Adrenal gland (tissue), 12 donors: Measurements from ENCODE around the gene APAF1. TPM values are rescaled to one million over a fixed set of nuclear protein-coding genes. Genes with fewer than 3 reads are reported as not detected.

Experiments
- DNase-seq, 7 donors: peaks; one replicate each; pipeline ENCODE4 v3.0.0-alpha.2; 2019 to 2020
- H3K27ac ChIP-seq, 5 donors: fragments of 200-600 bp; sonication (generic) in 4 of 5; 1 replicate in 3 of 5; 2 replicates in 2 of 5; pipeline versions ENCODE4 v1.5.1 to v1.8.0; 2016 to 2020; ENCODE audit warnings: mild to moderate bottlenecking in 1 of 5
- H3K27me3 ChIP-seq: fragments of 200-600 bp; 2 replicates; pipeline ENCODE4 v1.8.0; 2021
- H3K36me3 ChIP-seq, 2 donors: fragments of 200-600 bp; replicated peaks in 1 of 2; 1 replicate in 1 of 2; 2 replicates in 1 of 2; pipeline versions ENCODE4 v1.5.1 to v1.8.0; 2018 to 2022
- H3K4me1 ChIP-seq, 2 donors: fragments of 200-600 bp; replicated peaks in 1 of 2; 1 replicate in 1 of 2; 2 replicates in 1 of 2; pipeline versions ENCODE4 v1.5.1 to v1.8.0; 2018 to 2021
- H3K4me3 ChIP-seq, 4 donors: fragments of 200-600 bp; sonication (generic) in 3 of 4; one replicate each; pipeline ENCODE4 v1.5.1; 2016 to 2018
- H3K9me3 ChIP-seq, 3 donors: fragments of 200-600 bp; sonication (generic) in 1 of 3; replicated peaks in 1 of 3; 1 replicate in 2 of 3; 2 replicates in 1 of 3; pipeline versions ENCODE4 v1.5.1 to v1.8.0; 2016 to 2021
- CTCF ChIP-seq, 6 experiments: fragments of 450-650 bp in 4 of 6; fragments of 200-600 bp in 2 of 6; sonication (generic) in 1 of 6; IDR thresholded peaks; 1 replicate in 5 of 6; 2 replicates in 1 of 6; pipeline versions ENCODE4 v1.5.1 to v1.8.0; 2016 to 2021; ENCODE audit warnings: antibody characterized with exemption in 6 of 6, mild to moderate bottlenecking in 2 of 6, moderate library complexity in 1 of 6
- POLR2A ChIP-seq, 2 donors: fragments of 450-650 bp; IDR thresholded peaks; one replicate each; pipeline ENCODE4 v1.6.1; 2017; ENCODE audit warnings: antibody characterized with exemption in 2 of 2, mild to moderate bottlenecking in 2 of 2, moderate library complexity in 1 of 2
- WGBS, 4 donors: extraction: QIAGEN DNeasy Blood & Tissue Kit in 2 of 4; methylation state at CpG; one replicate each; pipeline versions ENCODE4 v1.1.5 to v1.1.7; 2013 to 2017; 5-methylcytosine and 5-hydroxymethylcytosine counted together
- intact Hi-C, 2 donors: fragments of 100-400 bp; cut with DNase I; formaldehyde crosslinking; loops; one replicate each; pipeline versions ENCODE4 v1.14.1 to v1.15.0; 2022 to 2023
- polyA plus RNA-seq, 3 donors: library from polyadenylated mRNA; stranded (reverse); fragments of 200-250 nt in 2 of 3; fragments of 350-450 nt in 1 of 3; fragmentation: Illumina TruSeq in 1 of 3; extraction: RNeasy Lipid Tissue Mini Kit (QIAGEN cat#74804) in 1 of 3; gene quantifications; one replicate each; pipeline ENCODE4 v1.2.3, GENCODE V29; 2013 to 2014
- total RNA-seq, 9 donors: library from RNA; depleted of rRNA in 4 of 9; stranded (reverse); fragments of >200 nt in 4 of 9; fragments of 120-200 nt in 1 of 9; fragmentation: NEBNext Ultra II Directional in 1 of 9; extraction: Animal tissue kit (Norgen Biotek cat#: 25700) in 1 of 9; gene quantifications; one replicate each; pipeline versions ENCODE4 v1.1.0 to v1.2.4, GENCODE V29; 2013 to 2023
- donor health status: healthy with polysubstance abuse.
- donor health status: Bipolar disorder and iron deficiency.
- donor health status: DM: yes; HTN: yes; CAD: no.
- donor health status: DM: no; HTN: no; CAD: no.
- donor health status: DM: no; HTN: no; CAD: no.
- donor health status: DM: yes; HTN: yes; CAD: no.

The APAF1 gene
- total and polyA plus RNA-seq, 12 donors, result 2.8 to 16.5 (median 7.4) TPM

DNA sequence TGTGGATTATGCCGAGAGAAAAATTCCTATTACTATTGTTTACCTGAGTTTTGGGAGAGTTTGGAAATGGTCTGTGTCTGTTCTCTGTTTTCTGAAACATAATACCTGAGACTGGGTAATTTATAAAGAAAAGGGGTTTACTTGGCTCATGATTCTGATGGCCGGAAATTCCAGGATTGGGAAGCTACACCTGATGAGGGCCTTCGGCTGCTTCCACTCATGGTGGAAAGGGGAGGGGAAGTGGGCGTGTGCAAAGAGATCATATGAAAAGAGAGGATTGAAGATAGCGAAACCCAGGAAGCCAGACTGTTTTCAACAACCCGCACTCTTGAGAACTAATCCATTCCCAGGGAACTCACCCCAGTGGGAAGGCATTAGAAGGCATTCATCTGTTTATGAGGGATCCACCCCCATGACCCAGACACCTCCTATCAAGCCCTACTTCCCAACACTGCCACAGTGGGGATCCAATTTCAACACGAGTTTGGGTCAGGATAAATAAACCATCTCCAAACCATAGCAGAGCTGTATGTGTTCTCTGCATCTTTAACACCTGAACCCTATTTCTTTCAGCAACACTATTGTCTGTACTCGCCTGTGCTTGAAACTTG is 51.1 kb downstream of the APAF1 start:
- no peak overlapping the region for H3K4me3 ChIP-seq
- no peak overlapping the region for H3K27ac ChIP-seq
- intact Hi-C loops, result loop anchor here (5.0 to 10.0 kb wide), 2 partner anchors 301 to 309 kb away; no protein-coding TSS in a partner anchor
- DNase-seq, result no peak
- no peaks in the 10 kb centered on the region for H3K27me3 ChIP-seq
- no peaks in the 10 kb centered on the region for H3K36me3 ChIP-seq
- H3K4me1 ChIP-seq, result peaks cover 7 to 23% of the 10 kb centered on the region in 2 donors
- WGBS, 4 donors, result 85 to 90% (median 88%) methylated on average over 8 of the region's 8 CpGs
- TF ChIP-seq CTCF (IDR thresholded peaks at IDR 0.05), result no peak
- TF ChIP-seq POLR2A (IDR thresholded peaks at IDR 0.05), result no peak
- no peaks in the 10 kb centered on the region for H3K9me3 ChIP-seq

GRCh38 chr12:98697209-98697608 is 52.1 kb downstream of the APAF1 start:
- Histone ChIP-seq H3K27me3 (no peaks in the 10 kb centered on the region), H3K36me3 (no peaks in the 10 kb centered on the region), H3K9me3 (no peaks in the 10 kb centered on the region), H3K4me3 (no peak overlapping the region), H3K4me1 (peaks cover 7 to 27% of the 10 kb centered on the region in 2 donors), H3K27ac (no peak overlapping the region)
- 88 to 92% (median 90%) methylated on average over 2 of the region's 2 CpGs for WGBS, 4 donors
- TF ChIP-seq CTCF (IDR thresholded peaks at IDR 0.05) (no peak), POLR2A (IDR thresholded peaks at IDR 0.05) (no peak)
- intact Hi-C loops, result loop anchor here (5.0 to 10.0 kb wide), 2 partner anchors 300 to 308 kb away; no protein-coding TSS in a partner anchor
- no peak for DNase-seq

DNA sequence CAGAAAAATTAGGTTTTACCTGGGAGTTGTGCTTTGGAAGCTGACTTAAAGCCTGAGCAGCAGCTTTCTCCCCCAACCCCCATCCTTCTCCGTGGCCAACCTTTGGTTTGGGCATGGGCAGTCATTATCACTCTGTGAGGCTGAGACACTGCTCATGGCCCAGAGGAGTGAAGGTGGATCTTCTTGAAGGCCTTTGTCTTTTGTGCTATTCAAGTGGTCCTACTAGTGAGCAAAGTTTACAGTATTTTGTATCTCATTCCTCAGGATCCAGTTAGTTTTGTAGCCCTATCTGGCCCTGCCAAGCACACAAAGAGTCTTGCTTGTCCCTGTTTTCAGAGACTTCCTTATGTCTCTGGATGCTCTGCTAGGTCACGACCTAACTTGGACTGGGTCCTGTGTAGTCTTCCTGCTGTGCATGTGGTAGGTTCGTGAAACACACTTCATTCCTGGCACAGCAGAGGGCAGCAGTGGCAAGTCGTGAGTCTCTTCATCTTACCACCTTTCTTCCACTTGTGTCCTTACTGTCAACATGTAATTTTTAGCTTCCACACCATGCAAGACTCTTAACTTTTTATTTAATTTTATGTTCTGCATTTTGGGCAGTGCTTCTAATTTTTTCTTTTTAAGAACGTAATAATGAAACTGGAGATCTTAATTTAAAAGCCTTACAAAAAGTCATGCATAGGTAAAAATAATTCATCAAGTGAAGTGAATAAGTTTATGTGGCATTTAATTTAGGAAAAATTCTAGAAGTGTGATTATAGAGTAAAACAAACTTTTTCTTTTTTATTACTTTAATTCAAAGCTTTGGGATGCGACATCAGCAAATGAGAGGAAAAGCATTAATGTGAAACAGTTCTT is 53.7 kb downstream of the APAF1 start:
- H3K27ac ChIP-seq, result peak overlapping the region in 1 of 5 donors; percentile 32
- H3K9me3 ChIP-seq, result no peaks in the 10 kb centered on the region
- intact Hi-C loops, result loop anchor here (5.0 to 10.0 kb wide), 2 partner anchors 298 to 306 kb away; no protein-coding TSS in a partner anchor
- 20 to 25% (median 23%) methylated on average over 6 of the region's 6 CpGs for WGBS, 4 donors
- DNase-seq, result peak; percentile 65 to 92 (median 80)
- TF ChIP-seq POLR2A (IDR thresholded peaks at IDR 0.05), result no peak
- peak; percentile 33 to 81 (median 70) for TF ChIP-seq CTCF (IDR thresholded peaks at IDR 0.05)
- H3K4me3 ChIP-seq, result peak overlapping the region in 1 of 4 donors; percentile 9
- H3K36me3 ChIP-seq, result no peaks in the 10 kb centered on the region
- H3K4me1 ChIP-seq, result peaks cover 7 to 27% of the 10 kb centered on the region in 2 donors
- H3K27me3 ChIP-seq, result no peaks in the 10 kb centered on the region

DNA sequence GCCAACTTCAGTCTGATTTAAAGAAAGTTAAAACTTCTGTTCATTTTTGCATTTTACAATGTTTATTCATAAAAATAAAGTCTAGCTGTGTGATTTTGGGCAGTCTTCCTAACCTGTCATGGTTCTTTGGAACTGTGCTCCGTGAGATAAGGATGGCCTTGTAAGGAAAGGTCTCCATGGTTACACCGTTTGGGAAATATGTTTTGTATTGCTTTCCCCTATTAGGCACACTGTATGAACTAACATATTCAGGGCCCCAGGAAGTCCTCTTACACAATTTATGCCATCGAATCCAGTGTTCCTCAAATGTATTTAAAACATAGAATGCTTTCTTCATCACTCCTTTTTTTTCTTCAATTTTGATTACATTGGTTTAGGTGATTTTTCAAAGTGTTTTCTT is 54.5 kb downstream of the APAF1 start:
- Histone ChIP-seq H3K9me3 (no peaks in the 10 kb centered on the region), H3K36me3 (no peaks in the 10 kb centered on the region), H3K4me3 (peak overlapping the region in 1 of 4 donors; percentile 9), H3K4me1 (peaks cover 7 to 27% of the 10 kb centered on the region in 2 donors), H3K27me3 (no peaks in the 10 kb centered on the region), H3K27ac (peak overlapping the region in 1 of 5 donors; percentile 32)
- TF ChIP-seq CTCF (IDR thresholded peaks at IDR 0.05), result no peak
- WGBS, 4 donors, result 8 to 13% (median 11%) methylated on average over 3 of the region's 3 CpGs
- intact Hi-C loops, result loop anchor here (5.0 to 10.0 kb wide), 2 partner anchors 298 to 305 kb away; no protein-coding TSS in a partner anchor
- DNase-seq, result peak; percentile 24 to 58 (median 39)
